K562 (cell line): ENCODE data around the gene MAGI2. TPM values are rescaled to one million over a fixed set of nuclear protein-coding genes. Genes with fewer than 3 reads are reported as not detected.
A peak's percentile ranks its signal among the peaks of the same experiment; 100 is the strongest.

ENCODE experiments used
- ATAC-seq: fragments of 200-7000 bp; cut with Tn5 transposase; 3 replicates; pipeline ENCODE4 v1.9.1; 2020; ENCODE audit warnings: moderate library complexity
- BruUV-seq: library from RNA; stranded (reverse); fragments of 400-500 nt; replicated peaks from 2 replicates; lab custom pipeline; 2021; lab: Mats Ljungman, UMichigan
- CTCF ChIA-PET: fragments of 300-600 bp; formaldehyde crosslinking; extraction: SDS; loops from one replicate; lab custom pipeline; 2021; ENCODE audit warnings: low intra/inter-chr PET ratio; lab: Yijun Ruan, JAX
- POLR2A ChIA-PET: fragments of 300-600, 350-650 bp; sonication (Branson Sonifier 250); formaldehyde crosslinking; extraction: SDS; loops from one replicate; lab custom pipeline; 2021; ENCODE audit warnings: antibody characterized with exemption, inconsistent platforms; lab: Yijun Ruan, JAX
- DNase-seq, 4 experiments: peaks; one replicate each; pipeline versions ENCODE4 v3.0.0 to v3.0.0-alpha.2; 2011 to 2018; ENCODE audit warnings: low spot score in 3 of 4, mixed read lengths in 3 of 4; ENCODE audit errors: extremely low read depth in 1 of 4
- FAIRE-seq: peaks from 2 replicates; lab custom pipeline; 2011; peaks lifted over from hg19 to GRCh38; lab: Jason Lieb, UNC
- H2AFZ ChIP-seq: 2 replicates; pipeline ENCODE4 v1.6.0; 2011; ENCODE audit warnings: low read depth, low read length, control low read depth, inconsistent platforms
- H3K27ac ChIP-seq: fragments of 200-600 bp; 3 replicates; pipeline ENCODE4 v1.8.0; 2011; ENCODE audit warnings: low read depth, mild to moderate bottlenecking, control low read depth, inconsistent platforms, low read length, moderate library complexity, mixed read lengths; ENCODE audit errors: extremely low read depth
- H3K27me3 ChIP-seq, 2 experiments: fragments of 300-600 bp in 1 of 2; 2 replicates in 1 of 2; 3 replicates in 1 of 2; pipeline versions ENCODE4 v1.6.0 to v1.8.0; 2011; ENCODE audit warnings: inconsistent platforms in 2 of 2, low read length in 2 of 2, mild to moderate bottlenecking in 1 of 2, mixed read lengths in 1 of 2, moderate library complexity in 1 of 2; ENCODE audit not compliant: control insufficient read depth in 2 of 2, insufficient read depth in 2 of 2
- H3K36me3 ChIP-seq: fragments of 300-600 bp; 3 replicates; pipeline ENCODE4 v1.8.0; 2011; ENCODE audit warnings: mild to moderate bottlenecking, low read length, inconsistent platforms; ENCODE audit not compliant: control insufficient read depth, insufficient read depth
- H3K4me1 ChIP-seq, 2 experiments: fragments of 200-600 bp in 1 of 2; replicated peaks in 1 of 2; 2 replicates in 1 of 2; 3 replicates in 1 of 2; pipeline versions ENCODE4 v1.5.1 to v1.8.0; 2011; ENCODE audit warnings: inconsistent platforms in 2 of 2, low read length in 2 of 2, mild to moderate bottlenecking in 1 of 2, mixed read lengths in 1 of 2, moderate library complexity in 1 of 2; ENCODE audit not compliant: control insufficient read depth in 2 of 2, insufficient read depth in 2 of 2
- H3K4me2 ChIP-seq: 2 replicates; pipeline ENCODE4 v1.6.1; 2011; ENCODE audit warnings: low read length, control low read depth, inconsistent platforms, mixed read lengths; ENCODE audit not compliant: insufficient read depth
- H3K4me3 ChIP-seq: fragments of 200-600 bp; sonication (generic), shearing (Covaris generic); 2 replicates; pipeline ENCODE4 v1.5.1; 2016; ENCODE audit warnings: control low read depth, inconsistent platforms
- H3K79me2 ChIP-seq: fragments of 200-600 bp; 3 replicates; pipeline ENCODE4 v1.8.0; 2011; ENCODE audit warnings: low read length, inconsistent platforms; ENCODE audit not compliant: control insufficient read depth, insufficient read depth
- H3K9ac ChIP-seq, 2 experiments: 2 replicates each; pipeline versions ENCODE4 v1.6.0 to v1.6.1; 2011; ENCODE audit warnings: low read depth in 2 of 2, low read length in 2 of 2, control low read depth in 1 of 2, inconsistent platforms in 1 of 2, mild to moderate bottlenecking in 1 of 2, mixed read lengths in 1 of 2; ENCODE audit not compliant: insufficient read depth in 1 of 2
- H3K9me1 ChIP-seq: one replicate; pipeline ENCODE4 v1.6.0; 2011; ENCODE audit warnings: inconsistent platforms, mild to moderate bottlenecking, low read length, moderate library complexity; ENCODE audit not compliant: control insufficient read depth, insufficient read depth
- H3K9me3 ChIP-seq: replicated peaks from 2 replicates; pipeline ENCODE4 v1.5.1; 2011; ENCODE audit warnings: low read depth, low read length, inconsistent platforms; ENCODE audit not compliant: control insufficient read depth, insufficient read depth
- H4K20me1 ChIP-seq: replicated peaks from 2 replicates; pipeline ENCODE4 v1.6.1; 2011; ENCODE audit warnings: low read length, inconsistent platforms, mixed read lengths; ENCODE audit not compliant: control insufficient read depth, insufficient read depth
- DACH1 ChIP-seq: fragments of 450-650 bp; IDR thresholded peaks from 2 replicates; pipeline ENCODE4 v1.6.1; 2018; ENCODE audit not compliant: partially characterized antibody
- GABPB1 ChIP-seq: sonication (generic); formaldehyde crosslinking; IDR thresholded peaks from 2 replicates; pipeline ENCODE4 v1.8.0; 2022; ENCODE audit warnings: mild to moderate bottlenecking, missing genetic modification reagents
- HIVEP1 ChIP-seq: fragments of 250-450 bp; sonication (Bioruptor Pico); IDR thresholded peaks from 2 replicates; pipeline ENCODE4 v1.4.0; 2020; ENCODE audit warnings: mild to moderate bottlenecking
- MTA3 ChIP-seq: fragments of 450-650 bp; formaldehyde crosslinking; IDR thresholded peaks from 2 replicates; pipeline ENCODE4 v1.6.1; 2017; ENCODE audit warnings: mild to moderate bottlenecking, borderline replicate concordance
- MYC ChIP-seq, 2 experiments: fragments of 250-450 bp in 1 of 2; sonication (Bioruptor Pico) in 1 of 2; IDR thresholded peaks; 2 replicates each; pipeline versions ENCODE4 v1.5.1 to v1.6.1; 2012 to 2021; ENCODE audit warnings: low read depth in 2 of 2, borderline replicate concordance in 1 of 2, improper control_type of control experiment in 1 of 2, low read length in 1 of 2, mild to moderate bottlenecking in 1 of 2, moderate library complexity in 1 of 2
- POLR3G ChIP-seq: IDR thresholded peaks from 2 replicates; pipeline ENCODE4 v1.6.1; 2011; ENCODE audit not compliant: insufficient read length, insufficient replicate concordance; ENCODE audit errors: extremely low read depth
- SIN3A ChIP-seq, 2 experiments: fragments of 150-350 bp in 1 of 2; IDR thresholded peaks; 2 replicates each; pipeline ENCODE4 v1.6.1; 2011 to 2016; ENCODE audit warnings: borderline replicate concordance in 2 of 2, low read depth in 2 of 2, low read length in 2 of 2, mild to moderate bottlenecking in 2 of 2, moderate library complexity in 2 of 2; ENCODE audit not compliant: control insufficient read depth in 1 of 2
- TAL1 ChIP-seq: fragments of 450-650 bp; IDR thresholded peaks from 2 replicates; pipeline ENCODE4 v1.6.1; 2016; ENCODE audit warnings: mild to moderate bottlenecking
- U2AF1 ChIP-seq: fragments of 200-400 bp; formaldehyde crosslinking; optimal IDR thresholded peaks from 2 replicates; pipeline ENCODE3; 2017; ENCODE audit warnings: mild to moderate bottlenecking, low read depth, low read length, moderate library complexity
- ZBTB5 ChIP-seq: fragments of 450-650 bp; IDR thresholded peaks from 2 replicates; pipeline ENCODE4 v1.6.1; 2017; ENCODE audit warnings: antibody characterized with exemption
- ZNF282 ChIP-seq: sonication (generic); formaldehyde crosslinking; IDR thresholded peaks from 2 replicates; pipeline ENCODE4 v1.8.1; 2023; ENCODE audit warnings: missing genetic modification reagents
- ZNF696 ChIP-seq: fragments of 250-450 bp; sonication (Bioruptor Pico); conservative IDR thresholded peaks from 2 replicates; pipeline ENCODE4 v1.4.0; 2020; ENCODE audit warnings: mild to moderate bottlenecking, moderate library complexity
- WGBS: fragments of 100-300 bp; shearing (Covaris generic); methylation state at CpG from one replicate; pipeline ENCODE4 v1.1.6; 2016; ENCODE audit warnings: low coverage, mixed read lengths; ENCODE audit not compliant: insufficient coverage; ENCODE audit errors: missing lambda C conversion rate; 5-methylcytosine and 5-hydroxymethylcytosine counted together
- in situ Hi-C: fragments of 300-500 bp; cut with MboI; formaldehyde crosslinking; loops from 4 replicates; pipeline ENCODE4 v1.15.0; 2018; ENCODE audit warnings: inconsistent platforms, mixed read lengths
- intact Hi-C: fragments of 100-400 bp; cut with micrococcal nuclease; formaldehyde crosslinking; loops from 2 replicates; pipeline ENCODE4 v1.14.2; 2022
- polyA plus RNA-seq, 8 experiments: library from polyadenylated mRNA; depleted of rRNA in 4 of 8; stranded (reverse) in 5 of 8; unstranded in 3 of 8; fragments of >200 nt; fragmentation: Nextera tagmentation in 2 of 8; fragmentation: Illumina TruSeq in 1 of 8; extraction: Ambion mirVana in 2 of 8; extraction: Trizol in 1 of 8; gene quantifications; 2 replicates each; pipeline versions ENCODE4 v1.2.1 to v1.2.3, GENCODE V29; 2011 to 2014; ENCODE audit warnings: inconsistent platforms in 1 of 8, missing spikeins in 1 of 8
- total RNA-seq, 7 experiments: library from RNA; depleted of rRNA in 6 of 7; stranded (reverse); fragments of >200 nt in 6 of 7; fragmentation: Illumina TruSeq in 2 of 7; extraction: Trizol in 2 of 7; gene quantifications; 2 replicates each; pipeline versions ENCODE4 v1.2.1 to v1.2.3, GENCODE V29; 2011 to 2021; ENCODE audit warnings: low replicate concordance in 1 of 7
- TF ChIP-seq, protein P1 (sequence below): fragments of 250-450 bp; sonication (Bioruptor Pico); IDR thresholded peaks from 2 replicates; pipeline ENCODE4 v1.5.0; 2020; ENCODE audit warnings: mild to moderate bottlenecking, borderline replicate concordance
- TF ChIP-seq, protein P2 (sequence below), 2 experiments: fragments of 450-650 bp; IDR thresholded peaks; 2 replicates each; pipeline ENCODE4 v1.6.1; 2018; ENCODE audit warnings: mild to moderate bottlenecking in 2 of 2, low read depth in 1 of 2; ENCODE audit not compliant: partially characterized antibody in 2 of 2

MAGI2 gene
- total and polyA plus RNA-seq, 9 of the 15 experiments (the other 6 are each of a cell fraction or from before 2014, with no cell fraction given) = 0.27 to 1.4 (median 0.70) TPM

DNA sequence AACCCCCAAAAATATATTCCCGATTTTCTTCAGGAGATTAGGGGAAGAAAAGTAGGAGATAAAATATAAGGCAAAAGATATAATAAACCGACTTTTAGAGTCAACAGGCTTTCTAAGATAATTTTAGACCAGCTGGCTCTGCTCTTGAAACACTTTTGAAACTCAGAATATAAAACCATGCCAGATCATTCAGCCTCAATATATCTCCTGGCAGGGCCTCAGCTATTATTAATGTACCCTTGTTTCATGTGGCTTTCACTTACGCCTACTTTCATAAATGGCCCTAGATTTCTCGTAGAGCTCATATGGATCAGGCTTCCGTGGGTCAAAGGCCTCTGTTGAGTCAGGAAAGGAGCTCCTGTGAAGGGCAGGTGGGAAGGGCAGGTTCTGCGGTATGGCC, 1258.9 kb downstream of the MAGI2 start:
- Histone ChIP-seq H3K27me3 (no peaks in the 10 kb centered on the region), H3K9me1 (no peaks in the 10 kb centered on the region), H2AFZ (no peak overlapping the region), H3K9ac (no peak overlapping the region), H3K4me3 (no peak overlapping the region), H3K79me2 (no peaks in the 10 kb centered on the region), H3K4me2 (no peak overlapping the region), H3K4me1 (no peaks in the 10 kb centered on the region), H3K27ac (no peak overlapping the region), H4K20me1 (no peaks in the 10 kb centered on the region)
- peak in 1 of 4 experiments; percentile 9 for DNase-seq
- intact Hi-C loops (no loop called here), in situ Hi-C loops (no loop called here)
- peak; percentile 83 for ATAC-seq
- FAIRE-seq = no peak
- WGBS = 3% methylated on average over 6 of the region's 6 CpGs
- POLR2A ChIA-PET = interaction anchor here (0.6 to 0.7 kb wide), 2 partner anchors 39 to 396 kb away, joined by 3 to 4 read pairs; no protein-coding TSS in a partner anchor
- BruUV-seq = no TSS peak
- no peak for TF ChIP-seq ZBTB5
- TF ChIP-seq SIN3A (IDR thresholded peaks at IDR 0.05; ENCODE audit: borderline replicate concordance in 2 of 2, control insufficient read depth in 1 of 2, low read depth in 2 of 2, low read length in 2 of 2) = no peak
- TF ChIP-seq U2AF1 = no peak
- no peak for TF ChIP-seq HIVEP1 (CRISPR knock-in tag)
- no peak for TF ChIP-seq MTA3
- no peak for TF ChIP-seq TAL1
- no peak for TF ChIP-seq GABPB1 (CRISPR knock-in tag)
- TF ChIP-seq ZNF282 (CRISPR knock-in tag) = no peak
- TF ChIP-seq DACH1 = no peak
- TF ChIP-seq POLR3G = no peak
- TF ChIP-seq, protein P1, sequence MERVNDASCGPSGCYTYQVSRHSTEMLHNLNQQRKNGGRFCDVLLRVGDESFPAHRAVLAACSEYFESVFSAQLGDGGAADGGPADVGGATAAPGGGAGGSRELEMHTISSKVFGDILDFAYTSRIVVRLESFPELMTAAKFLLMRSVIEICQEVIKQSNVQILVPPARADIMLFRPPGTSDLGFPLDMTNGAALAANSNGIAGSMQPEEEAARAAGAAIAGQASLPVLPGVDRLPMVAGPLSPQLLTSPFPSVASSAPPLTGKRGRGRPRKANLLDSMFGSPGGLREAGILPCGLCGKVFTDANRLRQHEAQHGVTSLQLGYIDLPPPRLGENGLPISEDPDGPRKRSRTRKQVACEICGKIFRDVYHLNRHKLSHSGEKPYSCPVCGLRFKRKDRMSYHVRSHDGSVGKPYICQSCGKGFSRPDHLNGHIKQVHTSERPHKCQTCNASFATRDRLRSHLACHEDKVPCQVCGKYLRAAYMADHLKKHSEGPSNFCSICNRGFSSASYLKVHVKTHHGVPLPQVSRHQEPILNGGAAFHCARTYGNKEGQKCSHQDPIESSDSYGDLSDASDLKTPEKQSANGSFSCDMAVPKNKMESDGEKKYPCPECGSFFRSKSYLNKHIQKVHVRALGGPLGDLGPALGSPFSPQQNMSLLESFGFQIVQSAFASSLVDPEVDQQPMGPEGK (CRISPR knock-in tag) = no peak
- TF ChIP-seq, protein P2, sequence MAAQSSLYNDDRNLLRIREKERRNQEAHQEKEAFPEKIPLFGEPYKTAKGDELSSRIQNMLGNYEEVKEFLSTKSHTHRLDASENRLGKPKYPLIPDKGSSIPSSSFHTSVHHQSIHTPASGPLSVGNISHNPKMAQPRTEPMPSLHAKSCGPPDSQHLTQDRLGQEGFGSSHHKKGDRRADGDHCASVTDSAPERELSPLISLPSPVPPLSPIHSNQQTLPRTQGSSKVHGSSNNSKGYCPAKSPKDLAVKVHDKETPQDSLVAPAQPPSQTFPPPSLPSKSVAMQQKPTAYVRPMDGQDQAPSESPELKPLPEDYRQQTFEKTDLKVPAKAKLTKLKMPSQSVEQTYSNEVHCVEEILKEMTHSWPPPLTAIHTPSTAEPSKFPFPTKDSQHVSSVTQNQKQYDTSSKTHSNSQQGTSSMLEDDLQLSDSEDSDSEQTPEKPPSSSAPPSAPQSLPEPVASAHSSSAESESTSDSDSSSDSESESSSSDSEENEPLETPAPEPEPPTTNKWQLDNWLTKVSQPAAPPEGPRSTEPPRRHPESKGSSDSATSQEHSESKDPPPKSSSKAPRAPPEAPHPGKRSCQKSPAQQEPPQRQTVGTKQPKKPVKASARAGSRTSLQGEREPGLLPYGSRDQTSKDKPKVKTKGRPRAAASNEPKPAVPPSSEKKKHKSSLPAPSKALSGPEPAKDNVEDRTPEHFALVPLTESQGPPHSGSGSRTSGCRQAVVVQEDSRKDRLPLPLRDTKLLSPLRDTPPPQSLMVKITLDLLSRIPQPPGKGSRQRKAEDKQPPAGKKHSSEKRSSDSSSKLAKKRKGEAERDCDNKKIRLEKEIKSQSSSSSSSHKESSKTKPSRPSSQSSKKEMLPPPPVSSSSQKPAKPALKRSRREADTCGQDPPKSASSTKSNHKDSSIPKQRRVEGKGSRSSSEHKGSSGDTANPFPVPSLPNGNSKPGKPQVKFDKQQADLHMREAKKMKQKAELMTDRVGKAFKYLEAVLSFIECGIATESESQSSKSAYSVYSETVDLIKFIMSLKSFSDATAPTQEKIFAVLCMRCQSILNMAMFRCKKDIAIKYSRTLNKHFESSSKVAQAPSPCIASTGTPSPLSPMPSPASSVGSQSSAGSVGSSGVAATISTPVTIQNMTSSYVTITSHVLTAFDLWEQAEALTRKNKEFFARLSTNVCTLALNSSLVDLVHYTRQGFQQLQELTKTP (IDR thresholded peaks at IDR 0.05; ENCODE audit: low read depth in 1 of 2, partially characterized antibody in 2 of 2) = no peak
- TF ChIP-seq ZNF696 (CRISPR knock-in tag) = no peak
- TF ChIP-seq MYC (IDR thresholded peaks at IDR 0.05; ENCODE audit: low read depth, low read length) = no peak
- no peak for TF ChIP-seq MYC (CRISPR knock-in tag; IDR thresholded peaks at IDR 0.05; ENCODE audit: borderline replicate concordance, low read depth)
- TF ChIP-seq, all 486 proteins: peak for 0
- Histone ChIP-seq H3K36me3 (no peaks in the 10 kb centered on the region), H3K9me3 (no peaks in the 10 kb centered on the region)
- CTCF ChIA-PET = no interaction called here
